Measurements from ENCODE around the gene NOS1AP. TPM values are rescaled to one million over a fixed set of nuclear protein-coding genes. Genes with fewer than 3 reads are reported as not detected.
A peak's percentile ranks its signal among the peaks of the same experiment; 100 is the strongest.

NOS1AP gene
- total RNA-seq, 5 donors from 2014 or later (not counting 1 experiment from before 2014, with no cell fraction given) = 0.07 to 0.16 (median 0.09) TPM; not detected in 2

GRCh38 chr1:162023547-162024501 lies 45.7 kb upstream of the NOS1AP start, which contains the start of gene OLFML2B:
TSS of gene OLFML2B (minus strand) at chr1:162023869. CDS start at chr1:162023430, 439 bp downstream.
- Mint-ChIP-seq H3K9me3 (no peaks in the 10 kb centered on the region), H3K27me3 (peaks cover 26 to 50% of the 10 kb centered on the region in 2 donors), H3K36me3 (no peaks in the 10 kb centered on the region), H3K27ac (no peak within 1 kb of the TSS), H3K4me1 (peaks cover 13 to 17% (median 16%) of the 10 kb centered on the region in 3 donors), H3K4me3 (peak within 1 kb of the TSS; percentile 82 to 96 (median 85))
- Histone ChIP-seq H3K9me3 (no peaks in the 10 kb centered on the region), H3K27me3 (replicated peaks in 1 of 2; ENCODE audit: control insufficient read depth in 2 of 2, extremely low read depth in 1 of 2, insufficient read depth in 2 of 2, low read length in 1 of 2) (peaks cover 0 to 22% of the 10 kb centered on the region in 2 experiments), H3K36me3 (ENCODE audit: control insufficient read depth in 2 of 2, extremely low read depth in 1 of 2, insufficient read depth in 1 of 2, low read length in 1 of 2) (no peaks in the 10 kb centered on the region), H3K4me1 (ENCODE audit: control insufficient read depth in 1 of 2, extremely low read depth in 1 of 2, insufficient read depth in 2 of 2, low read length in 2 of 2) (peaks cover 2 to 11% of the 10 kb centered on the region in 2 experiments), H3K27ac (ENCODE audit: low read length) (no peak within 1 kb of the TSS), H3K4me3 (ENCODE audit: control insufficient read depth in 1 of 2, extremely low read depth in 1 of 2, low read length in 1 of 2) (peak within 1 kb of the TSS; percentile 59 to 82)
- ATAC-seq (replicated peaks in 1 of 4) (peak; percentile 88 to 91 (median 90)), DNase-seq (peak in 31 of 35 experiments; percentile 8 to 54 (median 23))
- POLR2A ChIA-PET = no interaction called here
- CTCF ChIA-PET = interaction anchor here (0.6 to 1.3 kb wide), 7 partner anchors 9 to 231 kb away, joined by 3 to 8 read pairs (median 4); no protein-coding TSS in a partner anchor
- 1% methylated on average over 76 of the region's 85 CpGs for WGBS (ENCODE audit: insufficient coverage)

DNA sequence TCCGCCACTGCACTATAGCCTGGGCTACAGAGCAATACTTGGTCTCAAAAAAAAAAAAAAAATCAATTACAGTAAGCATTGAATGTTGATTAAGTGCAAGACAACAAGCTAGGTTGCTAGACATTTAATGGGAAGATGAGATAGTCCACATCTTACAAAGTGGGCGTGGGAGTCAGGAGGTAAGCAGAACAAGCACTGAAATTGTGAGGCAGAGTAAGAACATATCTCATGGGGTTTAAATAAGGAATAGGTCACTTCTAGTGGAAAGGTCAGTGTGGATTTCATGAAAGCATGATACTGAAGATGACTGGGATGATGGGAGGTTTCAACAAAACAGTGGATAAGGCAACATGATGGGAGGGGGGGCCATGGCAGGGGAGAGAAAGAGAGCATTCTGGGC lies 44.0 kb upstream of the NOS1AP start:
- whole genome bisulfite sequencing (ENCODE audit: insufficient coverage) = 77% methylated on average over 1 of the region's 2 CpGs
- Histone ChIP-seq H3K9me3 (no peaks in the 10 kb centered on the region), H3K4me3 (ENCODE audit: control insufficient read depth in 1 of 2, extremely low read depth in 1 of 2, low read length in 1 of 2) (no peak overlapping the region), H3K4me1 (ENCODE audit: control insufficient read depth in 1 of 2, extremely low read depth in 1 of 2, insufficient read depth in 2 of 2, low read length in 2 of 2) (peaks cover 2 to 11% of the 10 kb centered on the region in 2 experiments), H3K36me3 (ENCODE audit: control insufficient read depth in 2 of 2, extremely low read depth in 1 of 2, insufficient read depth in 1 of 2, low read length in 1 of 2) (no peaks in the 10 kb centered on the region), H3K27me3 (replicated peaks in 1 of 2; ENCODE audit: control insufficient read depth in 2 of 2, extremely low read depth in 1 of 2, insufficient read depth in 2 of 2, low read length in 1 of 2) (peaks cover 0 to 29% of the 10 kb centered on the region in 2 experiments), H3K27ac (ENCODE audit: low read length) (no peak overlapping the region)
- ATAC-seq (replicated peaks in 1 of 4) (no peak), DNase-seq (no peak)
- ChIA-PET CTCF (interaction anchor here in 1 of 2 donors (1.0 kb wide), 1 partner anchor 9 kb away, joined by 3 read pairs; no protein-coding TSS in a partner anchor), POLR2A (no interaction called here)
- peaks cover 31 to 55% of the 10 kb centered on the region in 2 donors for H3K27me3 Mint-ChIP-seq
- H3K4me1 Mint-ChIP-seq = peaks cover 13 to 17% (median 16%) of the 10 kb centered on the region in 3 donors
- no peaks in the 10 kb centered on the region for H3K9me3 Mint-ChIP-seq
- H3K27ac Mint-ChIP-seq = no peak overlapping the region
- no peaks in the 10 kb centered on the region for H3K36me3 Mint-ChIP-seq
- no peak overlapping the region for H3K4me3 Mint-ChIP-seq

DNA sequence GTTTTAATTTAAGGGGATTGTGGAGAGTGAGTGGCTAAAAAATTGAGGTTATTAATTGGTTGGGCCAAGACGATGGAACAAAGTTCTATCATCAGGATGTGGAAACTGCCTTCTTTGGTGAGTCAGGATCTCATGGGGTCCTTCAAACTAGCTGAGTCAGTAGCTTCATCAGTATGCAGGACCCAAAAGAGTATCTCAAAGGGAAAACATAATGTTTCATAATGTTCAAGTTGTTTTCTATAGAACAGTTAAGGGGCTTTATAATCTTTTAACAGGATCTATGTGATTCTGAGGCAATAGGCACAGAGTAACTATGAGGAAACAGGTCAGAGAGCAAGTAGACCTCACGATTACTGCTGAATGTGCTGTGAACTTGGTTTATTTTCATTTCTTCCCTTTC lies 42.6 kb upstream of the NOS1AP start:
- H3K27ac ChIP-seq (ENCODE audit: low read length) = no peak overlapping the region
- Mint-ChIP-seq H3K4me3 (no peak overlapping the region), H3K36me3 (no peaks in the 10 kb centered on the region), H3K27me3 (peaks cover 36 to 54% of the 10 kb centered on the region in 2 donors), H3K27ac (no peak overlapping the region), H3K4me1 (peaks cover 13 to 17% (median 16%) of the 10 kb centered on the region in 3 donors), H3K9me3 (no peaks in the 10 kb centered on the region)
- WGBS (ENCODE audit: insufficient coverage) = 70% methylated on average over 1 of the region's 2 CpGs
- H3K9me3 ChIP-seq = no peaks in the 10 kb centered on the region
- H3K4me1 ChIP-seq (ENCODE audit: control insufficient read depth in 1 of 2, extremely low read depth in 1 of 2, insufficient read depth in 2 of 2, low read length in 2 of 2) = peaks cover 2 to 11% of the 10 kb centered on the region in 2 experiments
- ATAC-seq (replicated peaks in 1 of 4) (no peak), DNase-seq (no peak)
- H3K36me3 ChIP-seq (ENCODE audit: control insufficient read depth in 2 of 2, extremely low read depth in 1 of 2, insufficient read depth in 1 of 2, low read length in 1 of 2) = no peaks in the 10 kb centered on the region
- ChIA-PET POLR2A (no interaction called here), CTCF (interaction anchor here in 1 of 2 donors (1.5 kb wide), 1 partner anchor 10 kb away, joined by 4 read pairs; no protein-coding TSS in a partner anchor)
- H3K27me3 ChIP-seq (replicated peaks in 1 of 2; ENCODE audit: control insufficient read depth in 2 of 2, extremely low read depth in 1 of 2, insufficient read depth in 2 of 2, low read length in 1 of 2) = peaks cover 0 to 32% of the 10 kb centered on the region in 2 experiments
- H3K4me3 ChIP-seq (ENCODE audit: control insufficient read depth in 1 of 2, extremely low read depth in 1 of 2, low read length in 1 of 2) = no peak overlapping the region

GRCh38 chr1:162028726-162029125 lies 40.8 kb upstream of the NOS1AP start:
- Histone ChIP-seq H3K27ac (ENCODE audit: low read length) (no peak overlapping the region), H3K36me3 (ENCODE audit: control insufficient read depth in 2 of 2, extremely low read depth in 1 of 2, insufficient read depth in 1 of 2, low read length in 1 of 2) (no peaks in the 10 kb centered on the region), H3K9me3 (no peaks in the 10 kb centered on the region), H3K4me3 (ENCODE audit: control insufficient read depth in 1 of 2, extremely low read depth in 1 of 2, low read length in 1 of 2) (no peak overlapping the region), H3K27me3 (replicated peaks in 1 of 2; ENCODE audit: control insufficient read depth in 2 of 2, extremely low read depth in 1 of 2, insufficient read depth in 2 of 2, low read length in 1 of 2) (peaks cover 0 to 29% of the 10 kb centered on the region in 2 experiments), H3K4me1 (ENCODE audit: control insufficient read depth in 1 of 2, extremely low read depth in 1 of 2, insufficient read depth in 2 of 2, low read length in 2 of 2) (peaks cover 2 to 6% of the 10 kb centered on the region in 2 experiments)
- DNase-seq (peak in 1 of 35 experiments; percentile 3), ATAC-seq (replicated peaks in 1 of 4) (no peak)
- POLR2A ChIA-PET = no interaction called here
- peaks cover 32 to 47% of the 10 kb centered on the region in 2 donors for H3K27me3 Mint-ChIP-seq
- H3K4me3 Mint-ChIP-seq = no peak overlapping the region
- peaks cover 6 to 8% (median 7%) of the 10 kb centered on the region in 3 donors for H3K4me1 Mint-ChIP-seq
- H3K27ac Mint-ChIP-seq = no peak overlapping the region
- no peaks in the 10 kb centered on the region for H3K36me3 Mint-ChIP-seq
- WGBS (ENCODE audit: insufficient coverage) = 51% methylated on average over 5 of the region's 6 CpGs
- CTCF ChIA-PET = no interaction called here
- H3K9me3 Mint-ChIP-seq = no peaks in the 10 kb centered on the region

- H3K4me1 ChIP-seq (ENCODE audit: control insufficient read depth in 1 of 2, extremely low read depth in 1 of 2, insufficient read depth in 2 of 2, low read length in 2 of 2) = peaks cover 2 to 3% of the 10 kb centered on the region in 2 experiments
- Mint-ChIP-seq H3K27ac (no peak overlapping the region), H3K9me3 (no peaks in the 10 kb centered on the region), H3K36me3 (no peaks in the 10 kb centered on the region), H3K4me3 (no peak overlapping the region), H3K4me1 (peaks cover 4 to 6% (median 4%) of the 10 kb centered on the region in 3 donors), H3K27me3 (peaks cover 32 to 47% of the 10 kb centered on the region in 2 donors)
- ChIA-PET POLR2A (no interaction called here), CTCF (no interaction called here)
- DNase-seq (no peak), ATAC-seq (replicated peaks in 1 of 4) (no peak)
- no peak overlapping the region for H3K27ac ChIP-seq (ENCODE audit: low read length)
- no peaks in the 10 kb centered on the region for H3K36me3 ChIP-seq (ENCODE audit: control insufficient read depth in 2 of 2, extremely low read depth in 1 of 2, insufficient read depth in 1 of 2, low read length in 1 of 2)
- H3K4me3 ChIP-seq (ENCODE audit: control insufficient read depth in 1 of 2, extremely low read depth in 1 of 2, low read length in 1 of 2) = no peak overlapping the region
- H3K27me3 ChIP-seq (replicated peaks in 1 of 2; ENCODE audit: control insufficient read depth in 2 of 2, extremely low read depth in 1 of 2, insufficient read depth in 2 of 2, low read length in 1 of 2) = peaks cover 0 to 25% of the 10 kb centered on the region in 2 experiments
- H3K9me3 ChIP-seq = no peaks in the 10 kb centered on the region
- WGBS (ENCODE audit: insufficient coverage) = 80% methylated on average over 1 of the region's 4 CpGs
Measured at GRCh38 chr1:162029157-162029556, 40.3 kb upstream of the NOS1AP start.

DNA sequence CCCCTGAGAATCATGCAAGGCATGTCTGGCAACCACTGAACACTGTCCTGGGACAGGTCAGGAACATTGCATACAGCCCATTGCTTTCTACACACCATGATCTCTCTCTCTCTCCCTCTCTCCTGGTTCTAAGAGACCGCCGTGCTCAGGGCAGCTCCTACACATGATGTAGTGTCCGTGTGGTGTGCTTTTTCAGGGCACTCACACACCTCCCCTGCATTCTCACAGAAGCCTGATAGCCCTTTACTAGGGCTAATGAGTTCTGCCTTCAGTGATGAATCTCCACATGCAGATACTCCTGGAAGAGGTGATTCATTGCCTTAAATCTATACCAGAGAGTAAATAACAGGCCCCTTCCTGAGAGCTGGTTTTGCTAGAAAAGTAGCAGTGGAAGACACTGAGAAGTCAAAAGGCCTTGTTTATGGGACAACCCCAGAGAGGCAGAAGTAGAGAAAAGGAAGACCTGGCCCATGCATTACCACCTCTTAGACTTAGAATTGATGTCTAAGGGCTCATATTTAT lies 38.7 kb upstream of the NOS1AP start:
- CTCF ChIA-PET = no interaction called here
- Mint-ChIP-seq H3K9me3 (no peaks in the 10 kb centered on the region), H3K4me1 (peaks cover 0 to 2% (median 0%) of the 10 kb centered on the region in 3 donors), H3K27ac (no peak overlapping the region), H3K36me3 (no peaks in the 10 kb centered on the region), H3K4me3 (no peak overlapping the region), H3K27me3 (peaks cover 27 to 37% of the 10 kb centered on the region in 2 donors)
- Histone ChIP-seq H3K36me3 (ENCODE audit: control insufficient read depth in 2 of 2, extremely low read depth in 1 of 2, insufficient read depth in 1 of 2, low read length in 1 of 2) (no peaks in the 10 kb centered on the region), H3K27me3 (replicated peaks in 1 of 2; ENCODE audit: control insufficient read depth in 2 of 2, extremely low read depth in 1 of 2, insufficient read depth in 2 of 2, low read length in 1 of 2) (peaks cover 0 to 17% of the 10 kb centered on the region in 2 experiments), H3K27ac (ENCODE audit: low read length) (no peak overlapping the region), H3K9me3 (no peaks in the 10 kb centered on the region), H3K4me3 (ENCODE audit: control insufficient read depth in 1 of 2, extremely low read depth in 1 of 2, low read length in 1 of 2) (no peak overlapping the region), H3K4me1 (ENCODE audit: control insufficient read depth in 1 of 2, extremely low read depth in 1 of 2, insufficient read depth in 2 of 2, low read length in 2 of 2) (no peaks in the 10 kb centered on the region)
- DNase-seq = no peak
- POLR2A ChIA-PET = no interaction called here
- no peak for ATAC-seq (replicated peaks in 1 of 4)
- WGBS (ENCODE audit: insufficient coverage) = 100% methylated on average over 1 of the region's 3 CpGs

Measured in T-cell (primary cell).